Astrocyte (in vitro differentiated cells and primary cell): Measurements from ENCODE around the gene ZNF593OS. TPM values are rescaled to one million over a fixed set of nuclear protein-coding genes. Genes with fewer than 3 reads are reported as not detected.

ENCODE experiments used
- DNase-seq: peaks from one replicate; pipeline ENCODE4 v3.0.0-alpha.2; 2010; ENCODE audit warnings: low read depth
- FAIRE-seq: peaks from 2 replicates; lab custom pipeline; 2011; peaks lifted over from hg19 to GRCh38; lab: Jason Lieb, UNC
- H2AFZ ChIP-seq: 2 replicates; pipeline ENCODE4 v1.6.0; 2012; ENCODE audit warnings: low read depth, low read length, inconsistent platforms
- H3K27ac ChIP-seq: 2 replicates; pipeline ENCODE4 v1.5.1; 2011; ENCODE audit warnings: low read depth, low read length, inconsistent platforms
- H3K27me3 ChIP-seq: 2 replicates; pipeline ENCODE4 v1.6.0; 2011; ENCODE audit warnings: low read length, inconsistent platforms; ENCODE audit not compliant: insufficient read depth
- H3K36me3 ChIP-seq: 2 replicates; pipeline ENCODE4 v1.5.1; 2011; ENCODE audit warnings: low read length, inconsistent platforms; ENCODE audit not compliant: insufficient read depth
- H3K4me1 ChIP-seq: 2 replicates; pipeline ENCODE4 v1.5.1; 2011; ENCODE audit warnings: low read length, inconsistent platforms; ENCODE audit not compliant: insufficient read depth
- H3K4me2 ChIP-seq: 2 replicates; pipeline ENCODE4 v1.6.0; 2012; ENCODE audit warnings: low read length, inconsistent platforms
- H3K4me3 ChIP-seq: 2 replicates; pipeline ENCODE4 v1.5.1; 2011; ENCODE audit warnings: low read depth, mild to moderate bottlenecking, low read length, inconsistent platforms; ENCODE audit not compliant: insufficient read depth
- H3K79me2 ChIP-seq: 2 replicates; pipeline ENCODE4 v1.6.0; 2012; ENCODE audit warnings: mild to moderate bottlenecking, low read length, inconsistent platforms; ENCODE audit not compliant: insufficient read depth
- H3K9ac ChIP-seq: 2 replicates; pipeline ENCODE4 v1.6.0; 2012; ENCODE audit warnings: mild to moderate bottlenecking, low read length, inconsistent platforms
- H3K9me3 ChIP-seq: 2 replicates; pipeline ENCODE4 v1.5.1; 2012; ENCODE audit warnings: low read depth, mild to moderate bottlenecking, low read length, inconsistent platforms; ENCODE audit not compliant: insufficient read depth
- H4K20me1 ChIP-seq: 2 replicates; pipeline ENCODE4 v1.6.0; 2012; ENCODE audit warnings: low read length, inconsistent platforms; ENCODE audit not compliant: insufficient read depth
- H3K27ac Mint-ChIP-seq: one replicate; pipeline ENCODE4 v1.8.0; 2021; ENCODE audit warnings: mild to moderate bottlenecking, mixed read lengths; ENCODE audit not compliant: unreplicated experiment
- H3K27me3 Mint-ChIP-seq: one replicate; pipeline ENCODE4 v1.8.0; 2021; ENCODE audit warnings: low read depth, mixed read lengths; ENCODE audit not compliant: unreplicated experiment
- H3K36me3 Mint-ChIP-seq: one replicate; pipeline ENCODE4 v1.8.0; 2021; ENCODE audit warnings: low read depth, mixed read lengths; ENCODE audit not compliant: unreplicated experiment
- H3K4me1 Mint-ChIP-seq: one replicate; pipeline ENCODE4 v1.8.0; 2021; ENCODE audit warnings: low read depth, mixed read lengths; ENCODE audit not compliant: unreplicated experiment
- H3K4me3 Mint-ChIP-seq: one replicate; pipeline ENCODE4 v1.8.0; 2021; ENCODE audit warnings: mild to moderate bottlenecking, moderate library complexity, mixed read lengths; ENCODE audit not compliant: unreplicated experiment
- H3K9me3 Mint-ChIP-seq: one replicate; pipeline ENCODE4 v1.8.0; 2021; ENCODE audit warnings: mild to moderate bottlenecking, mixed read lengths; ENCODE audit not compliant: unreplicated experiment
- CTCF ChIP-seq: IDR thresholded peaks from 2 replicates; pipeline ENCODE4 v1.5.1; 2011; ENCODE audit warnings: low read depth, mild to moderate bottlenecking, inconsistent platforms, low read length, moderate library complexity; ENCODE audit not compliant: insufficient read depth
- EZH2 ChIP-seq: IDR thresholded peaks from 2 replicates; pipeline ENCODE4 v1.6.1; 2012; ENCODE audit warnings: mild to moderate bottlenecking, low read length, inconsistent platforms; ENCODE audit not compliant: insufficient read depth
- total RNA-seq: library from RNA; stranded (reverse); gene quantifications from 2 replicates; pipeline ENCODE4 v1.2.1, GENCODE V29; 2021

Gene ZNF593OS
- total RNA-seq, 1 donor from 2014 or later: not detected

GRCh38 chr1:26127235-26128163 is 44.1 kb downstream of the ZNF593OS start:
- Histone ChIP-seq H2AFZ (no peak overlapping the region), H3K4me2 (no peak overlapping the region), H3K9ac (no peak overlapping the region), H4K20me1 (no peaks in the 10 kb centered on the region), H3K4me3 (no peak overlapping the region), H3K79me2 (no peaks in the 10 kb centered on the region), H3K27me3 (no peaks in the 10 kb centered on the region), H3K27ac (no peak overlapping the region), H3K36me3 (no peaks in the 10 kb centered on the region), H3K9me3 (no peaks in the 10 kb centered on the region), H3K4me1 (peaks cover 9% of the 10 kb centered on the region)
- no peak overlapping the region for H3K4me3 Mint-ChIP-seq
- H3K4me1 Mint-ChIP-seq: peaks cover 14% of the 10 kb centered on the region
- H3K27ac Mint-ChIP-seq: no peak overlapping the region
- peaks cover 2% of the 10 kb centered on the region for H3K27me3 Mint-ChIP-seq
- H3K36me3 Mint-ChIP-seq: no peaks in the 10 kb centered on the region
- DNase-seq (no peak), FAIRE-seq (no peak)
- no peaks in the 10 kb centered on the region for H3K9me3 Mint-ChIP-seq
- TF ChIP-seq EZH2: no peak
- no peak for TF ChIP-seq CTCF

DNA sequence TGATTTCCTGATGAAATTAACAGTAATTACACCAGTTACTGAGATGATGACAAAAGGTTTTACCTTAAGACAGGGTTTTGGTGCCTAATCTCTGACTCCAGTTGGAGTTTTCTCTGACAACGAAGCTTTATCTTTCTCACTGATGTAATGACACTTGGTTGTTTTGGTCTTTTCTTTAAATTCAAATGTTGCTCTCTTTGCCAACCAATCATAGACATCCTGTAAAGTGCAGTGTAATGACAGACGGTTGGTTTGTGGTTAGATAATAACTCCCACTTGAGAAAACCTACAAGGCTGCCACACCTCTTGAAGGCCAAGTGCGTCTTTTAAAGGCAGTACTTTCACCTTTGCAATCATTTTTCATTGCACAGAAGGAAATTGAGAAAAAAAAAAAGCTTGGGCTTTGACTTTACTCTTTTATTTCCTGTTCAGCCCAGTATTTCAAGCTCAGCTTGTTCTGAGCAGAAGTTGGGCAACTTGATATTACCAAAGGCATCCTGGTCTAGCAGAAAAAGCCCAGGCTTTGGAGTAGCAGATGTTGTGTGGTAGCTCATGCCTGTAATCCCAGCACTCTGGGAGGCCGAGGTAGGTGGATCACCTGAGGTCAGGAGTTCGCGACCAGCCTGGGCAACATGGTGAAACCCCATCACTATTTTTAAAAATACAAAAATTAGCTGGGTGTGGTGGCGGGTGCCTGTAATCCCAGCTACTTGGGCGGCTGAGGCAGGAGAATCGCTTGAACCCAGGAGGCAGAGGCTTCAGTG is 45.1 kb downstream of the ZNF593OS start:
- no peak overlapping the region for H3K27ac Mint-ChIP-seq
- no peaks in the 10 kb centered on the region for H3K27me3 ChIP-seq
- TF ChIP-seq CTCF (no peak), EZH2 (no peak)
- H3K79me2 ChIP-seq: no peaks in the 10 kb centered on the region
- H3K27ac ChIP-seq: no peak overlapping the region
- no peak overlapping the region for H2AFZ ChIP-seq
- peaks cover 9% of the 10 kb centered on the region for H3K4me1 ChIP-seq
- H3K4me1 Mint-ChIP-seq: peaks cover 15% of the 10 kb centered on the region
- H3K9me3 ChIP-seq: no peaks in the 10 kb centered on the region
- H3K36me3 ChIP-seq: peaks cover 4% of the 10 kb centered on the region
- no peaks in the 10 kb centered on the region for H3K27me3 Mint-ChIP-seq
- no peaks in the 10 kb centered on the region for H3K9me3 Mint-ChIP-seq
- H3K4me2 ChIP-seq: no peak overlapping the region
- peaks cover 3% of the 10 kb centered on the region for H3K36me3 Mint-ChIP-seq
- DNase-seq (peak; percentile 60), FAIRE-seq (no peak)
- H3K4me3 Mint-ChIP-seq: no peak overlapping the region
- no peak overlapping the region for H3K4me3 ChIP-seq
- H4K20me1 ChIP-seq: no peaks in the 10 kb centered on the region
- no peak overlapping the region for H3K9ac ChIP-seq
